WTC11 (cell line): ENCODE measurements around the gene PRR12. TPM values are rescaled to one million over a fixed set of nuclear protein-coding genes. Genes with fewer than 3 reads are reported as not detected.
A peak's percentile ranks its signal among the peaks of the same experiment; 100 is the strongest.

Experiments used
- ATAC-seq: fragments of 200-7000 bp; cut with Tn5 transposase; 2 replicates; pipeline ENCODE4 v1.10.0; 2021; ENCODE audit warnings: mild to moderate bottlenecking, moderate library complexity
- CTCF ChIA-PET: fragments of 300-600 bp; sonication (Branson Sonifier 250); formaldehyde crosslinking; loops from one replicate; lab custom pipeline; 2021; ENCODE audit warnings: antibody characterized with exemption; lab: Charles Lee
- POLR2A ChIA-PET: fragments of 350-600 bp; sonication (Branson Sonifier 250); formaldehyde crosslinking; loops from one replicate; lab custom pipeline; 2021; ENCODE audit warnings: antibody characterized with exemption; lab: Charles Lee
- DNase-seq: peaks from one replicate; pipeline ENCODE4 v3.0.0; 2021; ENCODE audit warnings: low spot score
- H3K27ac Mint-ChIP-seq: 2 replicates; pipeline ENCODE4 v1.8.0; 2021; ENCODE audit warnings: mixed read lengths
- H3K27me3 Mint-ChIP-seq: 2 replicates; pipeline ENCODE4 v1.8.0; 2021; ENCODE audit warnings: low read depth, mild to moderate bottlenecking, moderate library complexity, mixed read lengths
- H3K36me3 Mint-ChIP-seq: 2 replicates; pipeline ENCODE4 v1.8.0; 2021; ENCODE audit warnings: mixed read lengths
- H3K4me1 Mint-ChIP-seq: 2 replicates; pipeline ENCODE4 v1.8.0; 2022; ENCODE audit warnings: mixed read lengths
- H3K4me3 Mint-ChIP-seq: 2 replicates; pipeline ENCODE4 v1.8.0; 2021; ENCODE audit warnings: mild to moderate bottlenecking, moderate library complexity, mixed read lengths
- H3K9me3 Mint-ChIP-seq: 2 replicates; pipeline ENCODE4 v1.8.0; 2021; ENCODE audit warnings: mixed read lengths
- ATF1 ChIP-seq: sonication (generic); formaldehyde crosslinking; IDR thresholded peaks from 2 replicates; pipeline ENCODE4 v1.8.1; 2023; ENCODE audit warnings: mild to moderate bottlenecking, moderate library complexity, missing genetic modification reagents
- ATF2 ChIP-seq: sonication (generic); formaldehyde crosslinking; IDR thresholded peaks from 2 replicates; pipeline ENCODE4 v1.8.1; 2022; ENCODE audit warnings: low read depth, missing genetic modification reagents, borderline replicate concordance
- CREB1 ChIP-seq: sonication (generic); formaldehyde crosslinking; IDR thresholded peaks from 2 replicates; pipeline ENCODE4 v1.8.0; 2023; ENCODE audit warnings: mild to moderate bottlenecking, missing genetic modification reagents
- CREM ChIP-seq: sonication (generic); formaldehyde crosslinking; IDR thresholded peaks from 2 replicates; pipeline ENCODE4 v1.8.1; 2022; ENCODE audit warnings: mild to moderate bottlenecking, missing genetic modification reagents, moderate library complexity
- E2F5 ChIP-seq: sonication (generic); formaldehyde crosslinking; IDR thresholded peaks from 2 replicates; pipeline ENCODE4 v1.8.1; 2022; ENCODE audit warnings: mild to moderate bottlenecking, moderate library complexity, missing genetic modification reagents
- ERG ChIP-seq: fragments of 250-450 bp; sonication (Bioruptor Pico); IDR thresholded peaks from 2 replicates; pipeline ENCODE4 v1.8.0; 2021; ENCODE audit warnings: mild to moderate bottlenecking
- FOXK1 ChIP-seq: sonication (generic); formaldehyde crosslinking; IDR thresholded peaks from 2 replicates; pipeline ENCODE4 v1.8.0; 2022; ENCODE audit warnings: mild to moderate bottlenecking, moderate library complexity, missing genetic modification reagents
- FOXP4 ChIP-seq: sonication (generic); formaldehyde crosslinking; IDR thresholded peaks from 2 replicates; pipeline ENCODE4 v1.8.0; 2022; ENCODE audit warnings: mild to moderate bottlenecking, missing genetic modification reagents
- GABPB1 ChIP-seq: sonication (generic); formaldehyde crosslinking; IDR thresholded peaks from 2 replicates; pipeline ENCODE4 v1.8.1; 2023; ENCODE audit warnings: mild to moderate bottlenecking, missing genetic modification reagents
- HMGXB4 ChIP-seq: sonication (generic); formaldehyde crosslinking; IDR thresholded peaks from 2 replicates; pipeline ENCODE4 v1.8.1; 2023; ENCODE audit warnings: mild to moderate bottlenecking, moderate library complexity, missing genetic modification reagents
- JUN ChIP-seq: sonication (generic); formaldehyde crosslinking; IDR thresholded peaks from 2 replicates; pipeline ENCODE4 v1.8.0; 2023; ENCODE audit warnings: mild to moderate bottlenecking, missing genetic modification reagents
- KAT7 ChIP-seq: sonication (generic); formaldehyde crosslinking; IDR thresholded peaks from 2 replicates; pipeline ENCODE4 v1.8.1; 2023; ENCODE audit warnings: missing genetic modification reagents, mild to moderate bottlenecking, borderline replicate concordance
- NR1H2 ChIP-seq: sonication (generic); formaldehyde crosslinking; IDR thresholded peaks from 2 replicates; pipeline ENCODE4 v1.9.0; 2021; ENCODE audit warnings: mild to moderate bottlenecking, moderate library complexity, missing genetic modification reagents
- NR2C2 ChIP-seq: sonication (generic); formaldehyde crosslinking; IDR thresholded peaks from 2 replicates; pipeline ENCODE4 v1.8.0; 2022; ENCODE audit warnings: mild to moderate bottlenecking, missing genetic modification reagents
- PRDM15 ChIP-seq: sonication (generic); formaldehyde crosslinking; IDR thresholded peaks from 2 replicates; pipeline ENCODE4 v1.8.0; 2022; ENCODE audit warnings: missing genetic modification reagents
- SMAD4 ChIP-seq: sonication (generic); formaldehyde crosslinking; IDR thresholded peaks from 2 replicates; pipeline ENCODE4 v1.8.0; 2022; ENCODE audit warnings: mild to moderate bottlenecking, missing genetic modification reagents
- SP1 ChIP-seq: sonication (generic); formaldehyde crosslinking; conservative IDR thresholded peaks from 2 replicates; pipeline ENCODE4 v1.8.1; 2022; ENCODE audit warnings: missing genetic modification reagents
- ZNF263 ChIP-seq: sonication (generic); formaldehyde crosslinking; IDR thresholded peaks from 2 replicates; pipeline ENCODE4 v1.8.1; 2022; ENCODE audit warnings: low read depth, mild to moderate bottlenecking, moderate library complexity, missing genetic modification reagents
- ZNF317 ChIP-seq: sonication (generic); formaldehyde crosslinking; IDR thresholded peaks from 2 replicates; pipeline ENCODE4 v1.8.1; 2023; ENCODE audit warnings: low read depth, mild to moderate bottlenecking, moderate library complexity, missing genetic modification reagents, borderline replicate concordance
- ZNF423 ChIP-seq: fragments of 250-450 bp; sonication (Bioruptor Pico); IDR thresholded peaks from 2 replicates; pipeline ENCODE4 v2.1.2; 2022; ENCODE audit warnings: mild to moderate bottlenecking, moderate library complexity
- ZNF425 ChIP-seq: fragments of 250-450 bp; sonication (Bioruptor Pico); conservative IDR thresholded peaks from 2 replicates; pipeline ENCODE4 v1.9.0; 2021; ENCODE audit warnings: mild to moderate bottlenecking
- total RNA-seq: library from RNA; stranded (reverse); gene quantifications from 3 replicates; pipeline ENCODE4 v1.2.3, GENCODE V29; 2021

Gene PRR12
- total RNA-seq, 1 experiment from 2014 or later = 86.1 TPM

- Mint-ChIP-seq H3K27me3 (no peaks in the 10 kb centered on the region), H3K27ac (peak overlapping the region; percentile 92), H3K4me1 (peaks cover 12% of the 10 kb centered on the region), H3K4me3 (peak overlapping the region; percentile 95), H3K9me3 (no peaks in the 10 kb centered on the region), H3K36me3 (peaks cover 13% of the 10 kb centered on the region)
- peak; percentile 84 for ATAC-seq
- CTCF ChIA-PET = interaction anchor here (0.6 to 4.0 kb wide), 9 partner anchors 17 to 463 kb away, joined by 3 to 21 read pairs (median 4); partner anchors contain the start of genes FLT3LG and PRMT1
- DNase-seq = peak; percentile 99
- POLR2A ChIA-PET = interaction anchor here (0.6 to 1.6 kb wide), 8 partner anchors 9 to 176 kb away, joined by 3 to 6 read pairs (median 4); partner anchors contain the start of genes AP2A1, NOSIP, PRRG2 and RPS11
- no peak for TF ChIP-seq ZNF425 (CRISPR knock-in tag)
- TF ChIP-seq NR1H2 (CRISPR knock-in tag) = no peak
- TF ChIP-seq KAT7 (CRISPR knock-in tag) = 0 out of 2 replicates have a peak, but pooled peaks have one; percentile 40
- TF ChIP-seq E2F5 = no peak
- TF ChIP-seq NR2C2 (CRISPR knock-in tag) = no peak
- TF ChIP-seq PRDM15 (CRISPR knock-in tag) = 0 out of 2 replicates have a peak, but pooled peaks have one; percentile 30
- TF ChIP-seq SP1 (CRISPR knock-in tag) = peak; percentile 79
- TF ChIP-seq ZNF423 (CRISPR knock-in tag) = peak; percentile 34; the same call in 1 of the 2 replicates
- TF ChIP-seq ERG (CRISPR knock-in tag) = no peak
- no peak for TF ChIP-seq ATF2
- TF ChIP-seq CREB1 = 0 out of 2 replicates have a peak, but pooled peaks have one; percentile 30
- peak; percentile 59 for TF ChIP-seq FOXK1 (CRISPR knock-in tag)
- no peak for TF ChIP-seq SMAD4
- peak; percentile 82 for TF ChIP-seq FOXP4
- 0 out of 2 replicates have a peak, but pooled peaks have one; percentile 23 for TF ChIP-seq ZNF263
- no peak for TF ChIP-seq JUN (CRISPR knock-in tag)
- 0 out of 2 replicates have a peak, but pooled peaks have one; percentile 24 for TF ChIP-seq GABPB1 (CRISPR knock-in tag)
- TF ChIP-seq ATF1 (CRISPR knock-in tag) = peak; percentile 77; the same call in 1 of the 2 replicates
- peak; percentile 43; the same call in 1 of the 2 replicates for TF ChIP-seq HMGXB4 (CRISPR knock-in tag)
- TF ChIP-seq ZNF317 (CRISPR knock-in tag) = 0 out of 2 replicates have a peak, but pooled peaks have one; percentile 19
- TF ChIP-seq CREM (CRISPR knock-in tag) = peak; percentile 63; the same call in 1 of the 2 replicates
These were observed 661 bp upstream of the PRR12 start for GRCh38 chr19:49590071-49590970.
